CD4-positive, CD25-positive, alpha-beta regulatory T cell (primary cell): ENCODE results near the gene FAM163A. TPM values are rescaled to one million over a fixed set of nuclear protein-coding genes. Genes with fewer than 3 reads are reported as not detected.
A peak's percentile ranks its signal among the peaks of the same experiment; 100 is the strongest.

Experiments
- ATAC-seq, 2 donors: fragments of 150-1000 bp; cut with Tn5 transposase; one replicate each; pipeline ENCODE4 v1.10.0; 2021; ENCODE audit warnings: low read depth in 2 of 2, moderate number of reproducible peaks in 2 of 2, moderate library complexity in 1 of 2
- DNase-seq, 3 donors: peaks; one replicate each; pipeline versions ENCODE4 v3.0.0 to v3.0.0-alpha.2; 2012 to 2022; ENCODE audit warnings: mixed read lengths in 1 of 3
- H3K27ac ChIP-seq: one replicate; pipeline ENCODE4 v1.7.0; 2013; ENCODE audit warnings: mild to moderate bottlenecking, low read length; ENCODE audit not compliant: insufficient read depth, poor library complexity, severe bottlenecking
- H3K27me3 ChIP-seq: one replicate; pipeline ENCODE4 v1.7.0; 2013; ENCODE audit warnings: low read length; ENCODE audit not compliant: control insufficient read depth, insufficient read depth
- H3K36me3 ChIP-seq: one replicate; pipeline ENCODE4 v1.7.0; 2013; ENCODE audit warnings: mild to moderate bottlenecking, low read length, moderate library complexity; ENCODE audit not compliant: control insufficient read depth, insufficient read depth
- H3K4me1 ChIP-seq: 2 replicates; pipeline ENCODE4 v1.7.0; 2013; ENCODE audit warnings: mild to moderate bottlenecking, low read length; ENCODE audit not compliant: insufficient read depth, control insufficient read depth, poor library complexity, severe bottlenecking
- H3K4me3 ChIP-seq: one replicate; pipeline ENCODE4 v1.7.0; 2013; ENCODE audit warnings: low read depth, mild to moderate bottlenecking, low read length, moderate library complexity
- H3K9me3 ChIP-seq, 2 experiments: 1 replicate in 1 of 2; 2 replicates in 1 of 2; pipeline ENCODE4 v1.7.0; 2013; ENCODE audit warnings: low read length in 2 of 2, mild to moderate bottlenecking in 1 of 2, moderate library complexity in 1 of 2; ENCODE audit not compliant: control insufficient read depth in 2 of 2
- H3K27ac Mint-ChIP-seq, 3 donors: one replicate each; pipeline ENCODE4 v1.8.0; 2020 to 2022; ENCODE audit warnings: mild to moderate bottlenecking in 3 of 3, mixed read lengths in 3 of 3, moderate library complexity in 2 of 3
- H3K27me3 Mint-ChIP-seq: one replicate; pipeline ENCODE4 v1.8.0; 2022; ENCODE audit warnings: mild to moderate bottlenecking, mixed read lengths
- H3K36me3 Mint-ChIP-seq: one replicate; pipeline ENCODE4 v1.8.0; 2020; ENCODE audit warnings: mixed read lengths
- H3K4me1 Mint-ChIP-seq, 4 donors: one replicate each; pipeline ENCODE4 v1.8.0; 2020 to 2022; ENCODE audit warnings: mixed read lengths in 4 of 4, mild to moderate bottlenecking in 1 of 4
- H3K4me3 Mint-ChIP-seq, 4 donors: one replicate each; pipeline ENCODE4 v1.8.0; 2020 to 2022; ENCODE audit warnings: mild to moderate bottlenecking in 4 of 4, mixed read lengths in 4 of 4, moderate library complexity in 3 of 4
- H3K9me3 Mint-ChIP-seq, 7 donors: one replicate each; pipeline ENCODE4 v1.8.0; 2020 to 2022; ENCODE audit warnings: mixed read lengths in 7 of 7, mild to moderate bottlenecking in 3 of 7, moderate library complexity in 2 of 7
- polyA plus RNA-seq, 4 donors: library from polyadenylated mRNA; unstranded; fragments of 300-500 nt; fragmentation: Illumina TruSeq; gene quantifications; one replicate each; pipeline ENCODE4 v1.2.3, GENCODE V29; 2021
- total RNA-seq: library from RNA; stranded (reverse); gene quantifications from one replicate; pipeline ENCODE4 v1.2.3, GENCODE V29; 2022

FAM163A gene
- total and polyA plus RNA-seq, 5 donors from 2014 or later: 0.13 TPM; not detected in 4

DNA sequence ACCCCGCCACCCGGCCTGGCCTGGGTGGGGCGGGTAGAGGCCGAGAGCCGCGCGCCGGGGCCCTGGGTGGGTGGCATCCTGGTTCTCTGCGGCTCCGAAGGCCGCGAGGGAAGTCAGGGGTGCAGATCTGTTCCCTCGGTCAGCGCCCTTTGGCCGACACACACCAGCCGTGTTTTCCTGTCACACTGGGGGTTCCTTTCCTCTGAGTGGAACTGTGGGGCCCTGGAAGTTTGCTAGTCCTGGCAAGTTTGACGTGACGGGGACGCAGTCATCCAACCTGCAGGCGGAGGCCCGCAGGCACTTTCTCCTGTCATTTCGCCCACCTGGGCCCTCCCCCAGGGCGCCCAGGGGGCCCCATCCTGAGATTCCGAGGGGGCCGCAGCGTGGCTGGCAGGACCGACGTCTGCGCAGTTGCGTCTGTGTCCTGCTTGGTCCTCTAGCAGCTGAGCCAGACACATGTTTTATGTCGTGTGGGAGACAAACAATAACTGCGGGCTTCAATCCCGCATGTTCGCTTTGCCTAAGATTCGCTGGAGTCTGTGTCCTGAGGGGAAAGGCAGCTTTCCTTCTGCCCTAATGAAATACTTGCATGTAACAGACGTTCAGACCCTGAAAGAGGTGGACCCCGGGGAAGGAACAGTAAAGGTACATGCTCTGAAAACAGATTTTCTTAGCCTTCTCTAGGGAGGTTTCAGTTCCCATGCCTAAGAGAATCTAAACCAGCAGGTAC, 1.5 kb downstream of the FAM163A start:
- Histone ChIP-seq H3K27me3 (peaks cover 23% of the 10 kb centered on the region), H3K27ac (no peak overlapping the region)
- H3K4me3 Mint-ChIP-seq: peak overlapping the region in 2 of 4 donors; percentile 67 to 71

GRCh38 chr1:179745131-179745611, 2.1 kb downstream of the FAM163A start:
- Mint-ChIP-seq H3K27ac (no peak overlapping the region), H3K36me3 (no peaks in the 10 kb centered on the region), H3K9me3 (peaks cover 0 to 4% (median 0%) of the 10 kb centered on the region in 7 donors), H3K4me1 (peaks cover 0 to 10% (median 5%) of the 10 kb centered on the region in 4 donors), H3K27me3 (peaks cover 52% of the 10 kb centered on the region), H3K4me3 (peak overlapping the region in 1 of 4 donors; percentile 71)
- no peak overlapping the region for H3K27ac ChIP-seq
- H3K4me3 ChIP-seq: no peak overlapping the region
- ATAC-seq (no peak), DNase-seq (no peak)
- H3K36me3 ChIP-seq: no peaks in the 10 kb centered on the region
- H3K4me1 ChIP-seq: peaks cover 5% of the 10 kb centered on the region
- H3K27me3 ChIP-seq: peaks cover 20% of the 10 kb centered on the region
- no peaks in the 10 kb centered on the region for H3K9me3 ChIP-seq

More for the DNA sequence above, 1.5 kb downstream of the FAM163A start:
- Mint-ChIP-seq H3K27ac (no peak overlapping the region), H3K27me3 (peaks cover 58% of the 10 kb centered on the region), H3K4me1 (peaks cover 0 to 10% (median 5%) of the 10 kb centered on the region in 4 donors), H3K36me3 (no peaks in the 10 kb centered on the region), H3K9me3 (peaks cover 0 to 4% (median 0%) of the 10 kb centered on the region in 7 donors)
- DNase-seq: no peak
- Histone ChIP-seq H3K4me3 (no peak overlapping the region), H3K9me3 (no peaks in the 10 kb centered on the region), H3K4me1 (peaks cover 5% of the 10 kb centered on the region), H3K36me3 (no peaks in the 10 kb centered on the region)
- ATAC-seq: no peak

DNA sequence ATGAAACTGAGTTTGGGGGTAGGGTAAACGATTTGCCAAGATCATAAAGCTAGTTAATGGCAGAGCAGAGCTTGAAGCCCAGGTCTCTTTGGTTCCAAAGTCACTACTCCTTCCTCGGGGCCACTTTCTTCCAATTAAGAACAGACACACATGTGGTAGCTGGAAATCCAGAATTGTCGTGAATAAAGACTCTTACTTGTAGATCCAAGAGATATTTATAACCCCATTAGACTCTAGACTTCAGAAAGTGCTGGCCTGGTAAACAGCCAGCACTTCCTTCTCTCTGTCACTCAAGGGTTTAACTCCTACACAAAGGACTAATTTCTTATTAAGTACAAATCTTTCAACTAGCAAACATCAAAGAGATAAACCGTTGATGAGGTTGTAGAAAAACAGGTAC, 2.7 kb downstream of the FAM163A start:
- Mint-ChIP-seq H3K9me3 (peaks cover 0 to 4% (median 2%) of the 10 kb centered on the region in 7 donors), H3K4me1 (peaks cover 0 to 10% (median 5%) of the 10 kb centered on the region in 4 donors), H3K4me3 (no peak overlapping the region), H3K27ac (no peak overlapping the region), H3K27me3 (peaks cover 55% of the 10 kb centered on the region), H3K36me3 (no peaks in the 10 kb centered on the region)
- no peak for DNase-seq
- H3K27me3 ChIP-seq: peaks cover 20% of the 10 kb centered on the region
- H3K27ac ChIP-seq: no peak overlapping the region
- H3K9me3 ChIP-seq: no peaks in the 10 kb centered on the region
- H3K4me1 ChIP-seq: peaks cover 5% of the 10 kb centered on the region
- ATAC-seq: no peak
- H3K36me3 ChIP-seq: no peaks in the 10 kb centered on the region
- no peak overlapping the region for H3K4me3 ChIP-seq

GRCh38 chr1:179747611-179748010, 4.5 kb downstream of the FAM163A start:
- Histone ChIP-seq H3K4me3 (no peak overlapping the region), H3K27me3 (peaks cover 8% of the 10 kb centered on the region), H3K4me1 (peaks cover 3% of the 10 kb centered on the region), H3K27ac (no peak overlapping the region), H3K9me3 (no peaks in the 10 kb centered on the region), H3K36me3 (no peaks in the 10 kb centered on the region)
- H3K9me3 Mint-ChIP-seq: peaks cover 0 to 9% (median 2%) of the 10 kb centered on the region in 7 donors
- H3K4me3 Mint-ChIP-seq: no peak overlapping the region
- H3K4me1 Mint-ChIP-seq: peaks cover 0 to 3% (median 2%) of the 10 kb centered on the region in 4 donors
- H3K27ac Mint-ChIP-seq: no peak overlapping the region
- DNase-seq (no peak), ATAC-seq (no peak)
- H3K36me3 Mint-ChIP-seq: no peaks in the 10 kb centered on the region
- peaks cover 54% of the 10 kb centered on the region for H3K27me3 Mint-ChIP-seq

DNA sequence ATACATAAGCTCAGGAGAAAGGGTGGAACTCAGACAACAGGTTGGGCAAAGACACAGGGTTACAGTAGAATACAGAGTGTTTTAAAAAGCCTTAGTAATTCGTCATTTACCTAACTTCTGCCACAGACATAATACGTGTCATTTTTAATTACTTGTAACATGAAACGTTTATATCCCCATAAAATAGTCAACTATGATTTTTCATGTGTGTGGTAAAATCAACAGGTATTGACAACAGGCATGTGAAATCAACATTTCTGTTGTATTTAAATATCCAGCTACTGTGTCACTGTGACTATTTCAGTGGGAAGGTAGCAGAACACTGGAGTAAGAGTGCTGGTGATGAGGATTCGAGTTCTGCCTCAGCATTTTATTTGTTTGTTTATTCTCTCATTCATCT, 5.7 kb downstream of the FAM163A start:
- Mint-ChIP-seq H3K4me1 (no peaks in the 10 kb centered on the region), H3K27ac (no peak overlapping the region), H3K9me3 (peaks cover 0 to 9% (median 3%) of the 10 kb centered on the region in 7 donors), H3K36me3 (no peaks in the 10 kb centered on the region), H3K27me3 (peaks cover 51% of the 10 kb centered on the region), H3K4me3 (no peak overlapping the region)
- no peak for DNase-seq
- ATAC-seq: no peak
- Histone ChIP-seq H3K27me3 (peaks cover 8% of the 10 kb centered on the region), H3K27ac (no peak overlapping the region), H3K9me3 (no peaks in the 10 kb centered on the region), H3K4me1 (no peaks in the 10 kb centered on the region), H3K36me3 (no peaks in the 10 kb centered on the region), H3K4me3 (no peak overlapping the region)

GRCh38 chr1:179750630-179751029, 7.5 kb downstream of the FAM163A start:
- no peak for ATAC-seq
- no peak for DNase-seq
- Mint-ChIP-seq H3K27me3 (peaks cover 40% of the 10 kb centered on the region), H3K27ac (peak overlapping the region in 1 of 3 donors; percentile 8), H3K4me1 (no peaks in the 10 kb centered on the region), H3K9me3 (peaks cover 0 to 9% (median 3%) of the 10 kb centered on the region in 7 donors), H3K36me3 (no peaks in the 10 kb centered on the region), H3K4me3 (no peak overlapping the region)
- Histone ChIP-seq H3K36me3 (no peaks in the 10 kb centered on the region), H3K27me3 (peaks cover 8% of the 10 kb centered on the region), H3K4me3 (no peak overlapping the region), H3K27ac (no peak overlapping the region), H3K4me1 (no peaks in the 10 kb centered on the region), H3K9me3 (no peaks in the 10 kb centered on the region)

DNA sequence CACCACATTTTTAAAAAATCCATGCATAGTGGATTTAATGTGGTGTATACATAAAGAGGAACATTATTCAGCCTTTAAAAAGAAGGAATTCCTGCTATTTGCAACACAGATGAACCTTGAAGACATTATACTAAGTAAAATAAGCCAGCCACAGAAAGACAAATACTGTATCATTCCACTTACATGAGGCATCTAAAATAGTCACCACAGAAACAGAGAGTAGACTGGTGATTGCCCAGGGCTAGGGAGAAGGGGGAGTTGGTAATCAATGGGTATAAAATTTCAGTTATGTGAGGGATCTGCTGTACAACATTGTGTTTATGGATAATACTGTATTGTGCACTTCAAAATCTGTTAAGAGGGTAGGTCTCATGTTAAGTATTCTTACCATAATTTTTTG, 10.0 kb downstream of the FAM163A start:
- Mint-ChIP-seq H3K27ac (no peak overlapping the region), H3K36me3 (no peaks in the 10 kb centered on the region), H3K4me3 (no peak overlapping the region), H3K9me3 (peaks cover 0 to 9% (median 2%) of the 10 kb centered on the region in 7 donors), H3K4me1 (no peaks in the 10 kb centered on the region), H3K27me3 (peaks cover 19% of the 10 kb centered on the region)
- H3K27ac ChIP-seq: no peak overlapping the region
- ATAC-seq (no peak), DNase-seq (no peak)
- H3K4me1 ChIP-seq: no peaks in the 10 kb centered on the region
- no peaks in the 10 kb centered on the region for H3K36me3 ChIP-seq
- H3K9me3 ChIP-seq: no peaks in the 10 kb centered on the region
- peaks cover 5% of the 10 kb centered on the region for H3K27me3 ChIP-seq
- H3K4me3 ChIP-seq: no peak overlapping the region
